Right renal pelvis (tissue), 4 donors: ENCODE data around the gene ELK1. TPM values are rescaled to one million over a fixed set of nuclear protein-coding genes. Genes with fewer than 3 reads are reported as not detected.

Experiments used
- polyA plus RNA-seq, 4 donors: library from polyadenylated mRNA; unstranded; fragments of 120-200 nt; gene quantifications; one replicate each; pipeline ENCODE4 v1.2.1, GENCODE V29; 2013; ENCODE audit not compliant: insufficient read length in 4 of 4

ELK1 gene
- polyA plus RNA-seq, 4 donors, result 26.9 to 34.4 (median 31.8) TPM

Other genes with a start within 250 kb of the ELK1 start
- 10 to 100 TPM; 11.7 to 16.1 (median 13.9) TPM for gene ZNF41, start 167.3 kb downstream of the ELK1 start, polyA plus RNA-seq
- gene ARAF, start 89.4 kb downstream of the ELK1 start, polyA plus RNA-seq, result 10 to 100 TPM; 59.6 to 70.6 (median 65.2) TPM
- 100 to 1,000 TPM in 2 of 4 donors, 10 to 100 TPM in 2; 82.0 to 108 (median 93.4) TPM for gene TIMP1, start 68.1 kb downstream of the ELK1 start, polyA plus RNA-seq
- 1 to 10 TPM; 5.9 to 8.1 (median 6.5) TPM for gene SYN1, start 30.7 kb downstream of the ELK1 start, polyA plus RNA-seq
- 1 to 10 TPM in 3 of 4 donors, under 1 TPM in 1; 0.91 to 1.3 (median 1.3) TPM for gene CFP, start 20.6 kb downstream of the ELK1 start, polyA plus RNA-seq
- 100 to 1,000 TPM; 113 to 124 (median 117) TPM for gene UXT, start 8.6 kb upstream of the ELK1 start, polyA plus RNA-seq
- 1 to 10 TPM; 6.7 to 8.1 (median 7.4) TPM for gene ZNF81, start 186.3 kb upstream of the ELK1 start, polyA plus RNA-seq